Psoas muscle (tissue), 8 donors: Measurements from ENCODE around the gene RPL5. TPM values are rescaled to one million over a fixed set of nuclear protein-coding genes. Genes with fewer than 3 reads are reported as not detected.

Experiments used
- ATAC-seq, 4 donors: fragments of 200-7000 bp; cut with Tn5 transposase; one replicate each; pipeline ENCODE4 v1.9.1; 2020; ENCODE audit warnings: moderate library complexity in 3 of 4, mild to moderate bottlenecking in 2 of 4
- DNase-seq, 2 donors: peaks; one replicate each; pipeline ENCODE4 v3.0.0-alpha.2; 2020
- H3K27ac ChIP-seq: fragments of 200-600 bp; one replicate; pipeline ENCODE4 v1.8.0; 2022
- H3K27me3 ChIP-seq, 3 donors: fragments of 200-600 bp in 1 of 3; one replicate each; pipeline versions ENCODE4 v1.6.1 to v1.8.0; 2013 to 2022; ENCODE audit warnings: low read length in 2 of 3, mild to moderate bottlenecking in 2 of 3, moderate library complexity in 1 of 3; ENCODE audit not compliant: insufficient read depth in 3 of 3
- H3K36me3 ChIP-seq, 2 donors: fragments of 200-600 bp in 1 of 2; one replicate each; pipeline versions ENCODE4 v1.6.1 to v1.8.0; 2013 to 2022; ENCODE audit warnings: low read depth in 1 of 2, mild to moderate bottlenecking in 1 of 2, moderate library complexity in 1 of 2; ENCODE audit not compliant: insufficient read depth in 1 of 2
- H3K4me1 ChIP-seq: fragments of 200-600 bp; one replicate; pipeline ENCODE4 v1.8.0; 2022
- H3K4me3 ChIP-seq: fragments of 200-600 bp; one replicate; pipeline ENCODE4 v1.8.0; 2022; ENCODE audit warnings: mild to moderate bottlenecking
- H3K9me3 ChIP-seq: fragments of 200-600 bp; one replicate; pipeline ENCODE4 v1.8.0; 2022
- CTCF ChIP-seq: fragments of 200-600 bp; IDR thresholded peaks from one replicate; pipeline ENCODE4 v1.8.0; 2022; ENCODE audit warnings: antibody characterized with exemption
- WGBS, 3 donors: extraction: QIAGEN DNeasy Blood & Tissue Kit; methylation state at CpG; one replicate each; pipeline versions ENCODE4 v1.1.6 to v1.1.7; 2013; 5-methylcytosine and 5-hydroxymethylcytosine counted together
- intact Hi-C, 2 donors: fragments of 100-400 bp; cut with DNase I; formaldehyde crosslinking; loops; one replicate each; pipeline versions ENCODE4 v1.11.0 to v1.14.2; 2022
- polyA plus RNA-seq, 3 donors: library from polyadenylated mRNA; stranded (reverse); fragments of 200-250 nt; gene quantifications; one replicate each; pipeline ENCODE4 v1.2.3, GENCODE V29; 2013
- total RNA-seq, 4 donors: library from RNA; stranded (reverse); fragmentation: NEBNext Ultra II Directional in 2 of 4; extraction: Animal tissue kit (Norgen Biotek cat#: 25700) in 2 of 4; gene quantifications; one replicate each; pipeline versions ENCODE4 v1.2.1 to v1.2.4, GENCODE V29; 2021 to 2023
- donor health status: healthy with polysubstance abuse.
- donor health status: DM: no; HTN: no; CAD: no; lungs with moderate emphysema.
- donor health status: Bipolar disorder and iron deficiency.
- donor health status: healthy.
- donor health status: DM: yes; HTN: yes; CAD: no.
- donor health status: DM: no; HTN: no; CAD: no.
- donor health status: DM: no; HTN: no; CAD: no.
- donor health status: DM: yes; HTN: yes; CAD: no.

The RPL5 gene
- total and polyA plus RNA-seq, 7 donors = 353 to 1,760 (median 601) TPM

GRCh38 chr1:92845908-92846307 lies 14.1 kb downstream of the RPL5 start:
- ATAC-seq = peak in 2 of 4 donors; percentile 28 to 31
- H3K9me3 ChIP-seq = no peaks in the 10 kb centered on the region
- H3K27ac ChIP-seq = no peak overlapping the region
- 58 to 71% (median 63%) methylated on average over 3 of the region's 3 CpGs for WGBS, 3 donors
- no peak overlapping the region for H3K4me3 ChIP-seq
- H3K4me1 ChIP-seq = no peaks in the 10 kb centered on the region
- TF ChIP-seq CTCF = no peak
- intact Hi-C loops = no loop called here
- no peak for DNase-seq
- no peaks in the 10 kb centered on the region for H3K27me3 ChIP-seq
- H3K36me3 ChIP-seq = peaks cover 7 to 55% of the 10 kb centered on the region in 2 donors

GRCh38 chr1:92848201-92848600 lies 16.4 kb downstream of the RPL5 start:
- no peak overlapping the region for H3K4me3 ChIP-seq
- TF ChIP-seq CTCF = no peak
- H3K27me3 ChIP-seq = no peaks in the 10 kb centered on the region
- peaks cover 0 to 32% of the 10 kb centered on the region in 2 donors for H3K36me3 ChIP-seq
- no peaks in the 10 kb centered on the region for H3K9me3 ChIP-seq
- H3K4me1 ChIP-seq = no peaks in the 10 kb centered on the region
- DNase-seq (no peak), ATAC-seq (no peak)
- intact Hi-C loops = no loop called here
- no peak overlapping the region for H3K27ac ChIP-seq
- WGBS, 3 donors = 79 to 85% (median 80%) methylated on average over 4 of the region's 4 CpGs

- intact Hi-C loops = loop anchor here in 1 of 2 donors (10.0 kb wide), 1 partner anchor 215 kb away; no protein-coding TSS in a partner anchor
These were observed 18.2 kb downstream of the RPL5 start for GRCh38 chr1:92850019-92850418.

DNA sequence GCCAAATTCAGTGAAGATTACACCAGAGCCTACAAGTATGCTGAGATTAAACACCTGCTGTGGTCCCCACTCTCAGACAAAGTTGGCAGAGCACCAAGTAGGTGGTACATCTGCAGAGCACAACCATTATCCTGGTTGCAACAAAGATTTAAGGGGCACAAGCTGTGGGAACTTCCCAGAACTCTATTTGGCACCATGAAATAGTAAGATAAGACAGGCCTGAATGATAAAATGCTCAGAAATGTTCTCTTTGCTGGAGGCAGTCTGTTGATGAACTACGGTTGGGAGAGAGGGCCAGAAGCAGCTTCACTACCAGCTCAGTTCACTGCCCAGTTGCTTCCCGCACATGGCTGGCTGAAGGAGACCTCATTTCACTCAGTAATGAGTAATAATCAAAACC lies 19.9 kb downstream of the RPL5 start:
- no peak for ATAC-seq
- no peak overlapping the region for H3K4me3 ChIP-seq
- DNase-seq = no peak
- H3K36me3 ChIP-seq = peaks cover 0 to 18% of the 10 kb centered on the region in 2 donors
- H3K9me3 ChIP-seq = no peaks in the 10 kb centered on the region
- no peaks in the 10 kb centered on the region for H3K4me1 ChIP-seq
- WGBS, 3 donors = 74 to 80% (median 75%) methylated on average over 2 of the region's 2 CpGs
- no peak overlapping the region for H3K27ac ChIP-seq
- intact Hi-C loops = loop anchor here in 1 of 2 donors (10.0 kb wide), 1 partner anchor 213 kb away; no protein-coding TSS in a partner anchor
- no peak for TF ChIP-seq CTCF
- H3K27me3 ChIP-seq = no peaks in the 10 kb centered on the region

More at GRCh38 chr1:92850019-92850418, 18.2 kb downstream of the RPL5 start:
- no peak overlapping the region for H3K27ac ChIP-seq
- no peaks in the 10 kb centered on the region for H3K27me3 ChIP-seq
- 97 to 99% (median 98%) methylated on average over 3 of the region's 3 CpGs for WGBS, 3 donors
- DNase-seq = no peak
- H3K36me3 ChIP-seq = peaks cover 0 to 18% of the 10 kb centered on the region in 2 donors
- no peaks in the 10 kb centered on the region for H3K9me3 ChIP-seq
- no peak overlapping the region for H3K4me3 ChIP-seq
- no peak for ATAC-seq
- TF ChIP-seq CTCF = no peak
- H3K4me1 ChIP-seq = no peaks in the 10 kb centered on the region

- no peak for ATAC-seq
- no peak for TF ChIP-seq CTCF
- intact Hi-C loops = loop anchor here in 1 of 2 donors (10.0 kb wide), 1 partner anchor 212 kb away; no protein-coding TSS in a partner anchor
- no peak overlapping the region for H3K27ac ChIP-seq
- no peaks in the 10 kb centered on the region for H3K27me3 ChIP-seq
- no peaks in the 10 kb centered on the region for H3K9me3 ChIP-seq
- H3K4me1 ChIP-seq = no peaks in the 10 kb centered on the region
- H3K36me3 ChIP-seq = peaks cover 0 to 18% of the 10 kb centered on the region in 2 donors
- H3K4me3 ChIP-seq = no peak overlapping the region
- DNase-seq = no peak
- 75 to 83% (median 81%) methylated on average over 2 of the region's 2 CpGs for WGBS, 3 donors
These were observed 21.5 kb downstream of the RPL5 start for GRCh38 chr1:92853299-92853698.
